HG03378 (cell line): ENCODE measurements around the gene ZNF280C.

Experiments
- ATAC-seq: cut with Tn5 transposase; IDR thresholded peaks from one replicate; pipeline ENCODE4 v1.9.1; 2021; ENCODE audit warnings: mild to moderate bottlenecking, moderate library complexity; ENCODE audit not compliant: unreplicated experiment

ZNF280C gene

GRCh38 chrX:130179579-130180215 lies 89.0 kb downstream of the ZNF280C start:
- no peak for ATAC-seq

GRCh38 chrX:130179170-130179569 lies 89.5 kb downstream of the ZNF280C start:
- ATAC-seq, result no peak

DNA sequence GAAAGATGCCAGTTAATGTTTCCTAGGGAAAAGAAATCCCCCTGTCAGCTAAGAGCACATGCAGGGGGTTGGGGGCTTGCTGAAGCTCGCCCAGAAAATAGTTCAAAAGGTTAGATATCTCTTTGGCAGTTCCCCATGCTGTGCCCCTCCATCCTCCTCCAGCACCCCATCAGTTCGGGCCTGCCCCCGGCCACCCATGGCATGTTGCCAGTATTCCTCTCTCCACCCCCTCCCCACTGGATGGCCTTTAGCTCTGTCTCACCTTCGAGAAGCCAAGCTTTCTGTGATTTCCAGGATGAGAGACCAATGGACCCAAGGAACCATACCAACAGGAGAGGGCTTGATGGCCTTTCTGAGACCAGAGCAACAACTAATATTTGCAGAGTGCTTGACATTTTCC lies 91.8 kb downstream of the ZNF280C start:
- ATAC-seq, result no peak

DNA sequence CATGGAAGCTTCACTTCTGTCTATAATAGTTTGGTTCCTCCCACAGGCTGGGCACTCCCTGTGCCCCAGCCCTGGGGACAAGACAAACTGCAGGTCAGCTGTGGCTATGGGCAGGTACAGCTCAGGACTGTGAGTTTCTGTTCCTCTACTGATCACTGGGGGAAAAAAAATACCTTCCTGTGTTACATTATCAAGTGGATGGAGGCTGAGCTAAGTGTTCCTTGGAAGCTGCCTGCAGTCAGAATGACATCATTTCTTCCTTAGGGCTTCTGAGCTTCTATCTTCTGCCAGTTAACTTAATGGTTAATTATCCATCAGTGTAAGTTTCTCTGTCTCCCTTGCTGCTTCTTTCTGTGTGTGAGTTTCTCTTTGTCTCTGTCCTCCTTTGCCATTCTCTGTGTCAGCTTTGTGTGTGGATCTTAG lies 92.3 kb downstream of the ZNF280C start:
- peak; percentile 87 for ATAC-seq

- ATAC-seq, result no peak
Observed at GRCh38 chrX:130174937-130175336, 93.8 kb downstream of the ZNF280C start.

GRCh38 chrX:130174045-130174704 lies 94.5 kb downstream of the ZNF280C start:
- ATAC-seq, result no peak

- peak; percentile 34 for ATAC-seq
Observed at GRCh38 chrX:130173190-130173895, 95.4 kb downstream of the ZNF280C start.

DNA sequence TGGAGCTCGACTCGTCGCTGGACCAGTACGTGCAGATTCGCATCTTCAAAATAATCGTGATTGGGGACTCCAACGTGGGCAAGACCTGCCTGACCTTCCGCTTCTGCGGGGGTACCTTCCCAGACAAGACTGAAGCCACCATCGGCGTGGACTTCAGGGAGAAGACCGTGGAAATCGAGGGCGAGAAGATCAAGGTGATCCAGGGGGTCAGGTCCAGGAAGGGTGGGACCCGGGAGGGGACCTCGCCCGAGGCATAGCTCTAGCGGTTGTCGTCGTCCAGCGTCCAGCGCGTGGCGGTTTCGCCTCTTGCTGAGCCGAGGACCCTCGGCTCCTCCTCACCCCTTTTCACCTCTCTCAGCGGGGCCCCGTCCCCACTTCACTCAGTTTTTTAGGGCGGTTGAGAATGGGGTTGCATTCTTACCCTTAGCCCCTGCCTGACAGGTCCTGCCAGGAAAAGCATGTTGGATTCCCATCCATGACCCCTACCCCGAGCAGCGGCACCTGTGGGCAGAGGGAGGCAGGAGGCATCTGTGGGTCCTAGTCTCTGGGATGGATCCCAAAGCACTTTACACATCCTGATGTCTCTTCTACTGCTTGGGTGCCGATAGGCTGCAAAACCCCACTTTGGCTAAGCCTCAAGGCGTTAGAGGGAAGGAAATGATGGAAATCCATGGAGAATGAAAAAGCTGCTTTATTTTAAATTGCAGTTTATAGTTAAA lies 96.4 kb downstream of the ZNF280C start:
- ATAC-seq, result no peak

GRCh38 chrX:130171446-130172126 lies 97.1 kb downstream of the ZNF280C start, which contains the start of gene RAB33A:
Gene RAB33A (plus strand): TSS chrX:130171962. CDS start chrX:130172063, 101 bp downstream.
- ATAC-seq, result no peak

DNA sequence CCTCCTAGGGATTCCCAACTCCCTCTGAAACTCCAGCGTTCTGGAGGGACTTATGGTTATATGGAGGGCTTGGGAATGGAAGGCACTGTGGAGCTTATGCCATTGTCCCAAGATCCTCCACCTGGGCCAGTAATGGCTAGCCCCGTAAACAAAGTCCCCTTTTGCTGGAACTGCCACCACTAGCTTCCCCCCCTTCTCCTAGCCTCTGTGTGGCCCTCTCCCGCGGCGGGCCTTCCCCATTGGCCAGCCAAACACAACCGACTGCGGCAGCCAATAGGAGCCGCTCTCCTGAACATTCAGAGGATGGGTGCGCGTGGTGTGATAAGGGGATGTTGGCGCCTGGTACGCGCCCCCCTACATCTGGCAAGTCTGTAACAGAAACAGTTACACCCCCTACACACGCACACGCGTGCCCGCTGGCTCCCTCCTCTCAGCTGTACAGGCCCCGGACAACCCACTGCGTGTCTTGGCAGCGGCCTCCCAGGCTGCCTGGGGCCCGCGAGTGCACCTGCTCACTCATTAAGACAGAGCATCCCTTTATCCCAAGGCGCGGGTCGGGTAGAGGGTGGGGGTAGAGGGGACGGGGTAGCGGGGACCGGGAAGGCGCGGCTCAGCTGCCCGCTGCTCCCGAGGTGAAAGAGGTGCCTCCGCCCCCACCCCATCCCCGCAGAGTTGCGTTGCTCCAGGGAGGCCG lies 97.8 kb downstream of the ZNF280C start:
- ATAC-seq, result peak; percentile 68

DNA sequence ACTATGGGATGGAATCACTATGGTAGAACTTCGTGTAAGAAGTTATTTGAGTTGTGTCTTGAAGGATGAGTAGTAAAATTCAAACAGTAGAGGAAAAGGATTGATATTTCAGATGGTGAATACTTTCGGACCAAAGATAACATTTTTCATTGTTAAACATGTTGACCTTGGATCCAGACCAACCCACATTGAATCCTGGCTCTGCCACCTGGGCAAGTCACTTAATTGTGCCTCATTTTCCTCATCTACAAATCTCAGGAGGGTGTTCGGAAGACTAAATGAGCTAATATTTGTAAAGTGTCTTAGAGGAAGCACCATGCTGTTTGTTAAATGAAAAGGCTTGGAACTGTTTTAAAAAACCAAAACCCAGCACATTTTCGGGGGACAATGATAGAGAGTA lies 101.7 kb downstream of the ZNF280C start:
- no peak for ATAC-seq

GRCh38 chrX:130166503-130166777 lies 102.3 kb downstream of the ZNF280C start:
- no peak for ATAC-seq

DNA sequence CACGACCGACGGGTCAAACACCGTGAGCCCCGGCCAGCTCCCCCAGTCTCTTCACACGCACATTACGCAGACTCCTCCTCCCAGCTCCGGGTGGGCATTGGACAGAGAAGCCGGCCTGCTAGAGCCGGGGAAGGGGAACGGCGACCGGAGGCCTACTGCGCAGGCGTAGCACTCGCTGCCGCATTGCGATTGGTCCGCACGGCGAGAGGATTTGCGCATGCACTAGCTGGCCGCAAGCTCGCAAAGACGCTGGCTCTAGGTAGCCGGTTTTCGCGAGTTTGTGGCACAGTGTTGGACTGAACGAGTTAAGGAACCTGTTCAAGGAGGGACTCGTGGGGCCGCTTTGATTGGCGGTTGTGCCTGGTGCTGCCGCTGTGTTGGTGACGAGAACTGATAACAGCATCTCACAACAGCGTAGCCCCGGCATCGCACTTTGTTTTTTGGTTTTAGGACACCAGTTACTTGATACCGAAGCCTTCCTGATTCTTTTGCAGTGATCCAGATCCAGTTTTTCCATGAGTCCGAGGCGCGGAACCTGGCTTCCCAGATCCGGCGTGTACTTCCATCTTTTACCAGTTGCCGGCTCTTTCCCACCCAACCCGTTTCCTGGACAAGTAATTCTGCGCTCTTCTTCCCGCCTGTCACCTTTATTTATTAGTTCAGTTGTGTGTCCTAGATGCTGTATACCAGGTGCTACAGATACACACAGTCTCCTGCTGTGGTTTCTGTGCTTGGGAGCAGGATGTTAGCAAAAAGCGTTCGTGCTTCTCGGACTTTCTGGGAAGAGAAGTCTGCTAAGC lies 102.8 kb downstream of the ZNF280C start, which contains the start of gene AIFM1:
TSS of gene AIFM1 (minus strand) at position 139 of the 800 bp plus-strand sequence. CDS start 185 bp downstream, outside the sequence.
- peak; percentile 84 for ATAC-seq

GRCh38 chrX:130165181-130165702 lies 103.5 kb downstream of the ZNF280C start:
- peak; percentile 13 for ATAC-seq

GRCh38 chrX:130163398-130163797 lies 105.3 kb downstream of the ZNF280C start:
- no peak for ATAC-seq

DNA sequence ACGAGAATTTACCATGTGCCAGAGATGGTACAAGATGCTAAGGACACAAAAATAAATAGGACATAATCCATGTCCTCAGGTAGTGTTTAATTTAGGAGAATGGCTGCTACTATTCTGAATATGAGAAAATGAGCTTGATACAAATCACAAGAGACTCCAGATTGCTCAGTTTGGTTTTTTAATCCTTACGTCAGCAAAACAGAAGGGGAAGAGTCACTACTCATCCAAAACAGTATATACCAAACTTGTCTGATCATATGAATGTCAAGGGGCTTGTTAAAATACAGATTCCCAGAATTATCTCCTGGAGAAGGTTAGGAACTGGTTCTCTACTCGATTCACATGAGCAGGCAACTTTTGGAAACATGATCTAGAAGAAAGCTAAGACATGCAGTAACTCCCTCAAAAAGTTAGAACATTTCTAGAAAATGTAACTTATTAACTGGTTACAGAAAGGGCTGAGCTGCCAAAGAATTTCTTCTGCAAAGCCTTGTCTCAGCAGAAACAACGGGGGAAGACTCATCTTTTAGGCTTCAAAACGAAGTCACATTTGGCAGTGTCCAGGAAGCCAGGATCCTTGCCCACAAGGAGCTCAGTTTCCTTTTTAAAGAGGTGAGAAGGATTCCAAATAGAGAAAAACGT lies 106.5 kb downstream of the ZNF280C start:
- ATAC-seq, result no peak

DNA sequence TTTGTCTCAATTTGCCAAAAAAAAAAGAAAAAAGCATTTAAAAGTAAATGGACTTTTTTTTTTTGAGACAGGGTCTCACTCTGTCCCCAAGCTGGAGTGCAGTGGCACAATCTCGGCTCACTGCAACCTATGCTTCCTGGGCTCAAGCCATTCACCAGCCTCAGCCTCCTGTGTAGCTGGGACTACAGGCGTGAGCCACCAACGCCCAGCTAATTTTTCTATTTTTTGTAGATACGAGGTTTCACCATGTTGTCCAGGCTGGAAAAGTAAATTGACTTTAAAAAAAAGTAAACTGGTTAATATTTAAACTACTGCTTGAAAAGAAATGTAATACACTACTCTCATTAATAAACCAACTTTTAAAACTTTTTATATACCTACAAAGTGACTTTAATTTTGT lies 108.9 kb downstream of the ZNF280C start:
- no peak for ATAC-seq

GRCh38 chrX:130158311-130158710 lies 110.4 kb downstream of the ZNF280C start:
- no peak for ATAC-seq

GRCh38 chrX:130155564-130155963 lies 113.1 kb downstream of the ZNF280C start:
- no peak for ATAC-seq
